Suppressor macrophage (primary cell): ENCODE measurements around the gene AMPD3.

Source experiments
- DNase-seq, 4 experiments: peaks; one replicate each; pipeline ENCODE4 v3.0.0-alpha.2; 2020 to 2022

The AMPD3 gene

GRCh38 chr11:10438458-10438857, 16.6 kb upstream of the AMPD3 start:
- peak in 1 of 4 experiments; percentile 32 for DNase-seq

GRCh38 chr11:10439351-10439750, 15.7 kb upstream of the AMPD3 start:
- no peak for DNase-seq

GRCh38 chr11:10439924-10440323, 15.1 kb upstream of the AMPD3 start:
- no peak for DNase-seq

DNA sequence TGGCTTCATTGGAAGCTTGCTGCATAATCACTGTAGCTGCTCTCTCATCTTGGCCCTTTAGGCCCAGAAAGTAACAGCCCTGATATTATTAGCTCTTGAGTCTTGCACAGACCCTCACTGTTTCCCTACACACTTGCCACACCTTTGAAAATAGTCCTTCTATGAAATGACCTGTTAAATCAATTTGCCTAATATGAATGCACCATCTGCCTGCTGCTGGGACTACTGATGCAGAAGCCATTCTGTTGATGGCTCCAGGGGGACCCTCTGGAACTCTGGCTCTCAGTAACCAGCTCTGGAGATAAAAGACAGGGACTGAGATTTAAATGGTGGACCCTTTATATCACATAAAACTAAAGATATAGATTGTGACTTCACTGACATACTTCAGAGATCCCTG, 14.7 kb upstream of the AMPD3 start:
- no peak for DNase-seq

- DNase-seq: no peak
These were observed 14.0 kb upstream of the AMPD3 start for GRCh38 chr11:10441091-10441490.

DNA sequence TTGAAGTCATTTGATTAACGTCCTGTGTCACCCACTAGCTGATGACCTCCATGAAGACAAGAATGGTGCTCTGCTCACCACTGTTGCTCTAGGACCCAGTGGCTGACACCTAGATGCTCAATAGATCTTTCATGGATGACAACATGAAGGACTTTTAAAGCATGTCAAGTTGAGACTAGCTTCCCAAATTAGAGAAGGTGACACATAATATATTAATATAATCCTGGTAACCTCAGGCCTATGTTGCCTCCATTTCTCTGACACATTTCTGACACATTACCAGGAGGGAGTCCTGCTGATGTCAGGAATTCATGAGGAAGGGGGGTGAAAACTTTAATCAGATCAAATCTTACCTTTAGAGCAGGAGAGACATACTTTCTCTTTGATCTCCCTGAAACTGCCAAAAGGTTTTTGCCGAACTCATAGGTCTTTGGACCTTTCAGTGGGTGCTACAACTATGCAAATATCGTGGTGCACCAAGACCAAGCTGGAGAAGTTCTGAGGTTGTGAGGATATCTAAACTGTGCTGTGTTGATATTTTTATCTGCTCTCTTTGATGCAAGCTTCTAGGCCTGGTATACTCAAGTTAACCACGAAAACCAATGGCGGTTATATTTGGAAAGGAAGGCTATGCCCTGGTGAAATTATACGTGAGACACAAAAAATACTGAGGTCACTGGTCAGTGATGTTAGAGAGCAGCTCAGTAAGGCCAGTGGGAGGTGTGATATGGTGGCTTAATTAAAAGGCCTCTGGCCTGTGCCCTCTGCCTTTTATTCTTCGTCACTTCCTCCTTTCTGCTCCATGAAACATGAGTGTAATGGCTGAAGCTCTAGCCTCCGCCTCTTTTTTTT, 13.2 kb upstream of the AMPD3 start:
- DNase-seq: peak; percentile 36 to 69 (median 45)

DNA sequence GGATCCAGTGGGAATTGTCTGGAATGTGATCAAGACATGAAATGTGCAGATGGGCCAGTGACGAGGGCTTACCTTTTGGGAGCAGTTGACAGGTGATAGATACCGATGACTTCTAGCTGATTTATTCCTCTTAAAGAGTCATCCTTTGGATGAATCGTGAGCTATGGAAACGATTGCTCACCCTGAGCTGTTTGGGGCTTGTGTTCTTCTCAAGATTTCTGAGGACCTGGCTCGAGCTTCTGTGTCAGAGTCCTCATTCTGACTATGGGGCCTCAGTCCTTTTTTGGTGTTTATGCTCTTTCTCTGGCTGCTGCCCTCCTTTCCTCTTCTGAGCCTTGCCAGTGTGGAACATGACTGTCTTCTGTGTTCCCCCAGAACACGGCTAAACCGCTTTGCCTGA, 11.9 kb upstream of the AMPD3 start:
- DNase-seq: peak in 2 of 4 experiments; percentile 15 to 17

- DNase-seq: peak in 3 of 4 experiments; percentile 18 to 63 (median 50)
These were observed 11.3 kb upstream of the AMPD3 start for GRCh38 chr11:10443721-10444235.

DNA sequence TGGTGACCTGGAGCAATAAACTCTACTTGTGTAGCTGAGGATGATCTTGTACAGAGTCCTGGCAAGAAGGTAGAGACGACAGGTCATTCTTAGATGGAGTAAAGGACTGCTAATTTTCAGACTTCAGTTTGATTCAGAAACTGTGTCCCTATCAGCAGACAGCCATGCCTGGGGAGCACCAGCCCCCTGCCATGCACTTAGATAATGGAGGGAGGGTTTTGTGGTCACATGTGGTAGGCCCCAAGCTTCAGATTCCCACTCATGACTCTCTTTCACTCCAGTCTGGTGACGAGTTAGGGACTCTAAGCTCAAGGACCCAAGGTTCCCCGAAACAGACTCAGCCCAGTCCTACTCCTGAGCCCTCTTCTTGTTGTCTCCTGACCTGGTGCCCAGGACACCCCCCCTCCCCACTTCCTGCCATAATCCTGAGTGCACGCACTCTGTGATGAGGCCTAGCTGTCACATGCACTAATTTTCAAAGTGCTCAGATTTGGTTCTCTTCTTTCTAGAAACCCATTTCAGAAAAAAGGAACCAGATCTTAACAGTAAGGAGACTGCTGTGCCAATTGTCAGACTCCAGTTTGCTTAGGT, 10.2 kb upstream of the AMPD3 start:
- peak; percentile 79 to 87 (median 85) for DNase-seq

DNA sequence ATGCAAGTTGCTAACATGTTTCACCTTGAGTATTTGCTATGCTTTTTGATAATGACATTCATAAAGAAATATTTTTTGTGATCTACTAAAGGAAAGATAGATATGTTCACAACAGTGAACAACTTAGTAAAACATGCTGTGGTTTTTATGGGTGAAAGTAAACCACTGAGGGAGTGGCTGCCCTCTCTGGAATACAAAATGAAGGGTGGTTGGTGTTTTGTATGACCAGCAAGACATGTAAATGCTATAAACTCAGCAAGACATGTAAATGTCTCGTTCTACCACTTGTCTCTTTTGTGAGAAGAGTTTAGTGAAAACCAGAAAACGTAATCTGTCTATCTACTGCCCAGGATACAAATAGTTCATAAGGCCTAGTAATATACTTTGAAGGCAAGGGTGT, 7.6 kb upstream of the AMPD3 start:
- DNase-seq: no peak

DNA sequence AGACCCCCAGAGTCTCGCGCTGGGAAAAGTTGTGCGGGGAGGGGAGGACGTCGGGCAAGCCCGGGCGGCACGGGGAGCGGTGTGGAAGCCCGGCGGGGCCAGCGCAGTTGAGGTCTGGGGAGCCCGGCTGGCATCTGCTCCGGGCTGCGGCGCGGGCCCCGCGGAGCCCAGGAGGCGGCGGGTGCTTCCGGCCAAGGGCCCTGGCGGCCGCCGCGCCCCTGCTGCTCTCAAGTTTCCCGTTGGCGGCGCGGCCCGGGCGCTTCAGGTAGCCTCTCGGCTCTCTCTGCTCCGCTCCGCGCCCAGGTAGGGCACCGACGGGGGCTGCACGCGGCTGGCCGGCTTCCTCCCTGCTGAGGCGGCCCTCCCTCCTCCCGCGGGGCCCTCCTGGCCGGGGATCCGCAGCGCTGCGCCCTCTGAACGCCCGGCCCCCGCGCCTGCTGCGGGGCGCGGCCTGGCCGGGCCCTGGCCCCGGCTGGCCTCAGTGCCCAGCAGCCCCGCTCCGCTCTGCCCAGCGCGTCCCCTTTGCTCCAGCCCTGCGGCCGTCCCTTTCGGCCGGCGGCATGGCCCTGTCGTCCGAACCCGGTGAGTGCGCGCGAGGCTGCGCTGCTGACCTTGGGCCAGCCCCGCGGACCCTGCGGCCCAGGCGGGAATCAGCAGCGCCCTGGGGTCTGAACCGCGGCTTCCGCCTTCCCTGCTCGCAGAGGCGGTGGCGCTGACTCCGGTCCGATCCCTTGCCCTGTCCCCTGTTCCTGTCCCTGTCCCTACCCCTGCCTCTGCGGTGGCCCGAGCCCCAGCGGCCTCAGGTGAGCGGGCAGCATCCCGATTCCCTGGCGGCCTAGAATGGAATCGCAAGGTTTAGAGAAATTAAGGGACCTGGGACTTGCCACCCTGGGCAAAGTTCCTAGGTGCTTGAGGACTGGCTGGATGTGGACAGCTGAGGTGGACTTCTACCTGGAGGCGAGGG, 4.3 kb upstream of the AMPD3 start:
- DNase-seq: peak; percentile 33 to 75 (median 54)

DNA sequence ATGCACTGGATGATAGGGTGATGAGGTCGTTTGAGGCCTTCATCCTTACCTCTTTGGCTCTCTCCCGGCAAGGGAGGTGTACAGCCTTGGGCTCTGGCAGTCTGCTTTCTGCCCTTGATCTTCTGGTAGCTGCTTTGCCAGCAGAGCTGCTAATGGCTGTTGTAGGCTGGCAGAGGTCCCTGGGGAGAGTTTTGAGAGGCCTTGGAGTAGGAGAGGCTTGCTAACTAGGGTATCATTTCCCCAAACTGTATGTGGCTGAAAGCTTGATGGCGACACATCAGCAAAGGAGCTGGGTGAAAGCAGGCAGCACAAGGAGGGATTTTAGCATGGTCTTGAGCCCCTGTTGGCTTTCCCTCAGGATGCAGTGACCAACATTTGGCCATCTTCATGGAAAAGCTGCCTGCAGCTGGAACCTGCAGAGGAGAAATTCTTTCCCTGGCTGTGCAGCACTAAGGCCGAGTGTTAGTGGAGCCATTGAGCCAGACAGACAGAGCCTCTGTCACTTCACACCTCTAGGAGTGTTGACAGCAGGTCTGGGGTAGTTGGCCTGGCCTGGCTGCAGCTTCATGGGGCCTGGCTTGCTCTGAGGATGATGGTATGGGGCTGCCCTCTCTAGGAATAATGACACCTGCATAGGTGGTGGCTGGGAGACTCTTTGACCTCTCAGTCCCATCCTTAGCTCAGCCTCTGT, 3.5 kb upstream of the AMPD3 start:
- peak; percentile 11 to 64 (median 51) for DNase-seq

DNA sequence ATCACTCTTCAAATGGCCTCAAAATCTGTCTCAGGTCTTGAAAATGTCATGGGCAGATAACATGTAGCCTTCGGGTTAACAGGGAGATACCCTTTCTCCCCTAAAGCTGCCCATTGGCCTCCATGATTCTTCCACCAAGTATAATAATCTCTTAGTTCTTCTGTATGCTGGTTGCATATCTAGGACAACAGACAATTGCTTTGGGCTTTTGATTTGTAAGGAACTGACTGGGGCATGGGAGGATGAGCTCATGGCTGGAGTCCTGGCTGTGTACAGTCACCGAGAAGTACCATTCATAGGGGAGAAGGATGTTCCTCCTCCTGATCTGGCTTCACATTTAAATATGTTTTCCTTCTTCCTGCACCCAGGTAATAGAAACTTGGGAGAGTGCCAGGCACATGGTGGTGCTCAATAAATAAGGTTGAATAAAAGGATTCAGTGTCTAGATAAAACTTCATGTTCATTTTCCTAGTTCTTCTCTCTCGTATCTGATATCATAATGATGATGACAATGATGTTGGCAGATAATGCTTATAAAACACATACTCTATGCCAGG, 2.8 kb upstream of the AMPD3 start:
- DNase-seq: peak; percentile 53 to 81 (median 77)

- no peak for DNase-seq
These were observed 1.8 kb upstream of the AMPD3 start for GRCh38 chr11:10453261-10453660.

GRCh38 chr11:10455637-10456487, 798 bp downstream of the AMPD3 start:
- DNase-seq: peak; percentile 86 to 91 (median 88)

GRCh38 chr11:10456519-10456918, 1.5 kb downstream of the AMPD3 start:
- DNase-seq: peak in 2 of 4 experiments; percentile 27 to 33

- no peak for DNase-seq
These were observed 2.8 kb downstream of the AMPD3 start for GRCh38 chr11:10457901-10458300.

- DNase-seq: peak; percentile 81 to 93 (median 90)
These were observed 4.2 kb downstream of the AMPD3 start for GRCh38 chr11:10459029-10459970.

- peak in 1 of 4 experiments; percentile 22 for DNase-seq
These were observed 5.7 kb downstream of the AMPD3 start for GRCh38 chr11:10460611-10461275.
